Endothelial cell of umbilical vein (primary cell): ENCODE results near the gene SPSB2. TPM values are rescaled to one million over a fixed set of nuclear protein-coding genes. Genes with fewer than 3 reads are reported as not detected.

Experiments used
- BruUV-seq: library from RNA; stranded (reverse); fragments of 400-500 nt; replicated peaks from 2 replicates; lab custom pipeline; 2021; lab: Mats Ljungman, UMichigan
- CTCF ChIA-PET: fragments of 300-600, 350-600 bp; sonication (Branson Sonifier 250); formaldehyde crosslinking; loops from one replicate; lab custom pipeline; 2021; ENCODE audit warnings: antibody characterized with exemption, inconsistent platforms; lab: Charles Lee
- POLR2A ChIA-PET: fragments of 300-600, 350-600 bp; sonication (Branson Sonifier 250); formaldehyde crosslinking; loops from one replicate; lab custom pipeline; 2021; ENCODE audit warnings: antibody characterized with exemption, inconsistent platforms; lab: Charles Lee
- DNase-seq: peaks from one replicate; pipeline ENCODE4 v3.0.0-alpha.2; 2011; ENCODE audit warnings: low read depth, low spot score
- FAIRE-seq: peaks from 2 replicates; lab custom pipeline; 2011; peaks lifted over from hg19 to GRCh38; lab: Jason Lieb, UNC
- H2AFZ ChIP-seq: 2 replicates; pipeline ENCODE4 v1.6.0; 2012; ENCODE audit warnings: low read depth, low read length, control low read depth, inconsistent platforms
- H3K27ac ChIP-seq: 2 replicates; pipeline ENCODE4 v1.5.1; 2011; ENCODE audit warnings: low read depth, mild to moderate bottlenecking, control low read depth, low read length, moderate library complexity; ENCODE audit not compliant: insufficient read depth
- H3K27me3 ChIP-seq, 2 experiments: 2 replicates each; pipeline versions ENCODE4 v1.6.0 to v1.6.1; 2011; ENCODE audit warnings: low read length in 2 of 2, mixed read lengths in 1 of 2; ENCODE audit not compliant: control insufficient read depth in 2 of 2, insufficient read depth in 2 of 2
- H3K36me3 ChIP-seq, 2 experiments: 2 replicates in 1 of 2; 3 replicates in 1 of 2; pipeline ENCODE4 v1.5.1; 2011; ENCODE audit warnings: low read length in 2 of 2, mild to moderate bottlenecking in 1 of 2, moderate library complexity in 1 of 2; ENCODE audit not compliant: control insufficient read depth in 2 of 2, insufficient read depth in 2 of 2; ENCODE audit errors: extremely low read depth in 1 of 2
- H3K4me1 ChIP-seq: 3 replicates; pipeline ENCODE4 v1.5.1; 2011; ENCODE audit warnings: mild to moderate bottlenecking, low read length; ENCODE audit not compliant: control insufficient read depth, insufficient read depth; ENCODE audit errors: extremely low read depth
- H3K4me2 ChIP-seq: 2 replicates; pipeline ENCODE4 v1.6.1; 2011; ENCODE audit warnings: low read length, control low read depth, mixed read lengths; ENCODE audit not compliant: insufficient read depth
- H3K4me3 ChIP-seq, 3 experiments: fragments of 200-600 bp in 1 of 3; sonication (generic), shearing (Covaris generic) in 1 of 3; replicated peaks in 1 of 3; 2 replicates each; pipeline ENCODE4 v1.5.1; 2011 to 2016; ENCODE audit warnings: control low read depth in 3 of 3, low read length in 3 of 3, mild to moderate bottlenecking in 2 of 3, inconsistent platforms in 1 of 3, low read depth in 1 of 3, moderate library complexity in 1 of 3; ENCODE audit not compliant: insufficient read depth in 1 of 3
- H3K79me2 ChIP-seq: 2 replicates; pipeline ENCODE4 v1.6.0; 2012; ENCODE audit warnings: low read length, inconsistent platforms; ENCODE audit not compliant: control insufficient read depth, insufficient read depth
- H3K9ac ChIP-seq: replicated peaks from 2 replicates; pipeline ENCODE3; 2011; ENCODE audit warnings: low read length, control low read depth; ENCODE audit not compliant: insufficient read depth; ENCODE audit errors: extremely low read depth
- H3K9me1 ChIP-seq: replicated peaks from 3 replicates; pipeline ENCODE4 v1.6.0; 2011; ENCODE audit warnings: mild to moderate bottlenecking, low read length; ENCODE audit not compliant: control insufficient read depth, insufficient read depth; ENCODE audit errors: extremely low read depth
- H3K9me3 ChIP-seq: replicated peaks from 2 replicates; pipeline ENCODE4 v1.5.1; 2012; ENCODE audit warnings: low read length, inconsistent platforms; ENCODE audit not compliant: control insufficient read depth, insufficient read depth
- H4K20me1 ChIP-seq: replicated peaks from 2 replicates; pipeline ENCODE3; 2011; ENCODE audit warnings: mild to moderate bottlenecking, low read length; ENCODE audit not compliant: control insufficient read depth, insufficient read depth; ENCODE audit errors: extremely low read depth
- CTCF ChIP-seq, 2 donors: IDR thresholded peaks; 1 replicate in 1 of 2; 2 replicates in 1 of 2; pipeline ENCODE4 v1.5.1; 2011; ENCODE audit warnings: low read length in 2 of 2, mild to moderate bottlenecking in 2 of 2, moderate library complexity in 2 of 2, control low read depth in 1 of 2, inconsistent platforms in 1 of 2, low read depth in 1 of 2; ENCODE audit not compliant: insufficient read depth in 1 of 2; ENCODE audit errors: extremely low read depth in 1 of 2
- EZH2 ChIP-seq: IDR thresholded peaks from 2 replicates; pipeline ENCODE4 v1.6.1; 2012; ENCODE audit warnings: borderline replicate concordance, low read depth, mild to moderate bottlenecking, moderate library complexity, low read length, inconsistent platforms; ENCODE audit not compliant: severe bottlenecking
- FOS ChIP-seq: IDR thresholded peaks from 2 replicates; pipeline ENCODE4 v1.6.1; 2011; ENCODE audit warnings: mild to moderate bottlenecking, low read length, moderate library complexity, borderline replicate concordance; ENCODE audit not compliant: insufficient read depth
- GATA2 ChIP-seq: IDR thresholded peaks from 2 replicates; pipeline ENCODE4 v1.7.0; 2011; ENCODE audit warnings: low read depth, mild to moderate bottlenecking, moderate library complexity, mixed read lengths, low read length; ENCODE audit not compliant: insufficient read length, insufficient read depth
- JUN ChIP-seq: IDR thresholded peaks from 2 replicates; pipeline ENCODE4 v1.6.1; 2011; ENCODE audit warnings: borderline replicate concordance, low read depth; ENCODE audit not compliant: insufficient read length, insufficient read depth
- MAX ChIP-seq: IDR thresholded peaks from 2 replicates; pipeline ENCODE4 v1.6.1; 2011; ENCODE audit not compliant: insufficient read depth, insufficient read length
- MYC ChIP-seq: IDR thresholded peaks from one replicate; pipeline ENCODE4 v1.6.1; 2011; ENCODE audit warnings: mild to moderate bottlenecking, low read depth, low read length
- POLR2A ChIP-seq: IDR thresholded peaks from 2 replicates; pipeline ENCODE4 v1.6.1; 2012; ENCODE audit warnings: low read depth, mild to moderate bottlenecking, control low read depth, low read length
- POLR2AphosphoS5 ChIP-seq: IDR thresholded peaks from 2 replicates; pipeline ENCODE4 v1.6.1; 2012; ENCODE audit warnings: low read depth, mild to moderate bottlenecking, control low read depth, low read length, moderate library complexity; ENCODE audit not compliant: insufficient read depth
- dilution Hi-C: fragments of 300-500 bp; cut with MboI; formaldehyde crosslinking; loops from one replicate; pipeline ENCODE4 v1.15.0; 2019; ENCODE audit warnings: low sequenced_read_pairs; ENCODE audit not compliant: extremely low pct_ligation_motif_present
- intact Hi-C: fragments of 100-400 bp; cut with micrococcal nuclease; formaldehyde crosslinking; loops from one replicate; pipeline ENCODE4 v1.10.0; 2022
- polyA plus RNA-seq, 4 experiments: library from polyadenylated mRNA; depleted of rRNA in 3 of 4; stranded (reverse) in 3 of 4; unstranded in 1 of 4; fragments of >200 nt; gene quantifications; 2 replicates each; pipeline versions ENCODE4 v1.2.1 to v1.2.3, GENCODE V29; 2011 to 2012; ENCODE audit warnings: missing spikeins in 1 of 4
- total RNA-seq: library from RNA; stranded (reverse); gene quantifications from 2 replicates; pipeline ENCODE4 v1.2.3, GENCODE V29; 2021

Gene SPSB2
- total and polyA plus RNA-seq, 2 donors (not counting 3 experiments of a cell fraction or from before 2014, with no cell fraction given): 3.8 to 6.9 TPM

- CTCF ChIA-PET: interaction anchor here (1.4 to 12.0 kb wide), 2 partner anchors 76 to 209 kb away, joined by 3 to 148 read pairs; partner anchors contain the start of gene MLF2
- DNase-seq (no peak), FAIRE-seq (peak; percentile 21)
- no peaks in the 10 kb centered on the region for H3K9me3 ChIP-seq
- peaks cover 20% of the 10 kb centered on the region for H3K4me1 ChIP-seq
- H3K9ac ChIP-seq: peak overlapping the region; percentile 76
- dilution Hi-C loops (no loop called here), intact Hi-C loops (no loop called here)
- peak overlapping the region; percentile 19 for H2AFZ ChIP-seq
- no peaks in the 10 kb centered on the region for H3K27me3 ChIP-seq
- H3K9me1 ChIP-seq: no peaks in the 10 kb centered on the region
- H3K27ac ChIP-seq: peak overlapping the region; percentile 29
- peaks cover 0 to 13% of the 10 kb centered on the region in 2 experiments for H3K36me3 ChIP-seq
- no peaks in the 10 kb centered on the region for H4K20me1 ChIP-seq
- POLR2A ChIA-PET: interaction anchor here (0.8 to 1.2 kb wide), 3 partner anchors 15 to 89 kb away, joined by 3 to 6 read pairs (median 3); partner anchors contain the start of gene MLF2
- H3K79me2 ChIP-seq: peaks cover 25% of the 10 kb centered on the region
- peak overlapping the region; percentile 62 to 89 (median 80) for H3K4me3 ChIP-seq
- H3K4me2 ChIP-seq: peak overlapping the region; percentile 81
- TF ChIP-seq EZH2 (no peak), MAX (no peak), JUN (no peak), GATA2 (no peak), POLR2A (peak; percentile 33), FOS (peak; percentile 19), MYC (no peak), CTCF (IDR thresholded peaks at IDR 0.05; ENCODE audit: extremely low read depth in 1 of 2, insufficient read depth in 1 of 2, low read depth in 1 of 2, low read length in 2 of 2) (no peak), POLR2AphosphoS5 (peak; percentile 23)
- BruUV-seq: TSS peak; percentile 37
Observed at GRCh38 chr12:6828781-6829535, 44.1 kb downstream of the SPSB2 start.
